Hepatic stellate cell (primary cell): ENCODE results near the gene MYH15.

ENCODE experiments used
- DNase-seq: peaks from one replicate; pipeline ENCODE4 v3.0.0; 2011; ENCODE audit warnings: low spot score

Gene MYH15

DNA sequence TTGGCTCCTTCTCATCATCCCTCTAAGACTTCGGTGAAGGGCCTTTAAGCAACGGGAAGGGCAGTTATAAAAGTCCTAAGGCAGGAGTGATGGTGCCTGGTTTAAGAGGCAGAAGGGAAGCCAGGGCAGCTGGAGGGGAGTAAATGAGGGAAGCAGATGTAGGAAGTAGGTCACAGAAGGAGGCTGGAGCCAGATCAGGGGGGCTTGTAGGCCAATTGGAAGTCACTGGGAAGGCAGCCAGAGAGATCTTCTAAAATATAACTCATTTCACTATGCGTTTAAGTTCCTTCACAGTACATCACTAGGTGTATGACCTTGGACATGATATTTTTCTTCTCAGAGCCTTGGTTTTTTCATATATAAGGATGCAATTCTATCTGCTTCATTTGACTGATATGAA, 94.7 kb downstream of the MYH15 start:
- DNase-seq, result no peak

DNA sequence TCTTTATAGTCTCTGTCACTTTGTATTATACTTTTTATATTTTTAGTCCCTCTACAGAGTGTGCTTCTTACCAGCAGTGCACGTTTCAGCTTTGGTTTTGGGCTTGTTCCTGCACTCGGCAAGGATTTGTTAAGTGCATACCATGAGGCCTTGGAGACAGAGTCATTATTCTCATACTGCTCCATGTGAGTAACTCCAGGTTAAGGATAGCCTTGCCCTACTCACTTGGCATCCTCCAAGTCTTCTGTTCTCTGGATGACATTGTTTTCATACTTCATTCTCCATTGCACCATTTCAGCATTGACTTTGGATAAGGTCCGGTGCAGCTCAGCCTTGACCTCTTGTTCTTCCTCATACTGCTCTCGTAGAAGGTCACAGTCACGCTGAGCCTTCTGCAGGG, 96.4 kb downstream of the MYH15 start:
- no peak for DNase-seq

DNA sequence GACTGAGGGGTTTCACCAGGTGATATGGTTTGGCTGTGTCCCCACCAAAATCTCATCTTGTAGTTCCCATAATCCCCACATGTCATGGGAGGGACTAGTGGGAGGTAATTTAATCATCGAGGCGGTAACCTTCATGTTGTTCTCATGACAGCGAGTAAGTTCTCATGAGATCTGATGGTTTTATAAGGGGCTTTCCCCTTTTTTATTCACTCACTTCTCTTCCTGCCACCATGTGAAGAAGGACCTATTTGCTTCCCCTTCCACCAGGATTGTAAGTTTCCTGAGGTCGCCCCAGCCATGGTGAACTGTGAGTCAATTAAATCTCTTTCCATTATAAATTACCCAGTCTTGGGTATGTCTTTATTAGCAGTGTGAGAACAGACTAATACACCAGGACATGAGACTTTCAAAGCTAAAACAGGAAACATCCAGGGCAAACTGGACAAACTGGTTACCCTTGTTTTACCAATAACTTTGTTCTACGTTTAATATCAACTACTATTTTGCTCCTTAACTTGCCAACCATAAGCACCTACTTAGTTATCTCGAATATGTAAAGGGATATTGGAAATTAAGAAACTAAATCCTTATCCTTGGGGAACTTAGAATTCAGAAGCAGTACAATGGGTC, 98.2 kb downstream of the MYH15 start:
- DNase-seq, result no peak

DNA sequence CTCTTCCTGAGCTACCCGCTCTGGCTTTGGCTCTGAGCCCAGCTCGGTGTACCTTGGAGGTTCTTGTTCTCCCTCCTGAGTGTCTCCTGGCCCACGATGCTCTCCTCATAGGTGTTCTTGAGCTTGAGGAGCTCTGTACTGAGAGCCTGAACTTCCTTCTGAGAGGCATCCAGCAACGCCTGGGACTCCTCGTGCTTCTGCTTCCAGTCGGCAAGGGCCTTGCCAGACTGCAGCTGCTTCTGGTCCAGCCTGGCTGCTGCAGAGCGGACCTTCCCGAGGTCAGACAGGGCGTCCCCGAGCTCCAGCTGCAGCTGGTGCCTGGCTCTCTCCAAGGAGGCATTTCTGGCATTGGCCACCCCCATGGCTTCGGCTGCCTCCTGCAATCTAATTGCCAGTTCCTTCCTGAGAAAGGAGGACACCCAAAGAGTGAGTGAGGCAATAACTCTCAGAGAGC, 99.8 kb downstream of the MYH15 start:
- no peak for DNase-seq

DNA sequence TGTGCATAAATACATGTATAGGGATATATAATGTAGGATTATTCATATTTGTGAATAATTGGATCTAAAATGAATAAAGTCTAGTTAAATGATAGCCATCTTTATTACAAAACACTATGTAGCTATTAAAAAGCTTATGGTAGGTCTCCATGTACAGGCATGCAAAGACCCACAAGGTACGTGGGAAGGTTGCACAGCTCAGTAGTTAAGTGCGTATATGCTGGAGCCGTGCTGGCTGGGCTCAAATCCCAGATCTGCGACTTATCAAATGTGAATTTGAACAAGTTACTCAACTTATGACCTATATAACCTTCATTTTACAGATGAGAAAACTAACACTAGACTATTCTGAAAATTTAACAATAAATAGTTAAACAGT, 100.6 kb downstream of the MYH15 start:
- no peak for DNase-seq

DNA sequence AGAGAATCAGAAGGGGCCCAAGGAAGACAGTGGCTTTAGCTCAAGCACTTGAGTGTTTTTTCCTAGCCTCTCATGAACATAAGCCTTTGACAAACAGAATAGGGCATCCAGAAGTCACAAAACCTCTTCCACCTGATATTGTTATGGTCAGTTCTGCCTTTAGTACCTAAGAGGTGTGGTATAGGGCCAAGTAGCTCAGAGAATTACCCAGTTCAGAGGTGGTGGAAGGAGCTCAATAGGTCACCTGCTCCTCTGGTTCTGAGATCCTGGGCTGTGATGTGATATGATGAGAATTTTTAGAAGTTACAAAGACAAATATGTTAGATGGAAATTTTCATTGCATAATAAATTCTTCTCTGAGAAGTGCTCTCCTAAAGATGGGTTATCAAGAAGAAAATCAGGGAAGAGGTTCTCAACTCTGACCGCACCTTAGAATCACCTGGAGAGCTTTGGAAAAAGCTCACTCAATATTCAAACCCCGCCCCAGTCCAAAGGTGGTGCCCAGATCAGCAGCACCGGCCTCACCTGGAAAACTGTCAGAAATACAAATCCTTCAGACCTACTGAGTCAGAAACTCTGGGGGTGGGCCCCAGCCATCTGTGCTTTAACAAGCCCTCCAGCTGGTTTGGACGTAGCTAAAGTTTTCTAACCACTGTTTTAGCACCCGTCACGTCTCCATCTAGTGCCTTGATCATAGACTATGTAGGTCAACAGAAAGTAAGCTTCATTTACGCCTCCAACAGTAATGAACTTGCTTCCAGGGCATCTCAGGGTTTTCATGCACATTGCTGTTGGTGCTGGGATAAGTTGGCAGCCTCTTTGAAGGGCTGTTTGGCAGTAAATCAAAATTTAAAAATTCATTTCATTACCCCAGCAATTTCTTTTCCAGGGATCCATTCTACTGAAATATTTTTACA, 101.3 kb downstream of the MYH15 start:
- no peak for DNase-seq

DNA sequence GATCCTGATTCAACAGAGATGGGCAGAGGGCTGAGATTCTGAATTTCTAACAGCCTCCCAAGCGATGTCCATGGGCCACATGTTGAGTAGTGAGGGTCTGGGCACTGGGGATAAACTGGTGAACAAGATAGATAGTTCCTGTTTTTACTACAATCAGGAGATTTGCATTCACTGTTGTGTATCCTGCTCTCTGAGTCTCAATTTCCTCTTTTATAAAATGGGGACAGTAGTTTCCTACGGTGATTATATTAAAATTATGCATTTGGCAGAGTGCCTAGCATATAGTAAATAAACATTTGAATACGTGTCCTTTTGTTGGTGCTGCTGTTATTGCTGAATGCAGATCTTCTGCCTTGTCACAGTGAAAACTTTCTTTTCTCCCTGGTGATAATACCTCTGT, 102.5 kb downstream of the MYH15 start:
- DNase-seq, result no peak

DNA sequence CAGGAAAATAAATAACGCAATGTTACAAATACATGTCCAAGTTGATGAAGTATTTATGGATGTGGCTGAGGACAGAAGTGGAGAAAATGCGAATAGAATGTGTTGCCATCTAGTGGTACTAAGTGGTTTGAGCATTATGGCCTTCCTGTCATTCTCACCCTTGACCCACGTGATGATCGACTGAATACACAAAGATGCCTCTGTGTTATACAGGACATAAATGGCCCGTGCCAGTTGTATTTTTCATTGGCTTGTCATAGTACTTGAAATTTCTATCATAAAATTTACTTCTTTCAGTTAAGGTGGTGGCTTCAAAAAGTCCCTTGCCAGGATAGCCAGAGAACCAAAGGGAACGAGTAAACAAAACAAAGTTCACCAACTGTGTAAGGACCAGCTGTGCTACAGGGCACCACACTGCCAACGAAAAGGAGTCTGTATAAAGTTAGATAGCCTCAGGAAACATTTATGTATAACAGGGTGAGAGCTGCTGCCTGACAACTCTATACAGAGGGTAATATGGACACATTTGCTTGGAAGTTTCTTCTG, 103.7 kb downstream of the MYH15 start:
- DNase-seq, result peak; percentile 19

DNA sequence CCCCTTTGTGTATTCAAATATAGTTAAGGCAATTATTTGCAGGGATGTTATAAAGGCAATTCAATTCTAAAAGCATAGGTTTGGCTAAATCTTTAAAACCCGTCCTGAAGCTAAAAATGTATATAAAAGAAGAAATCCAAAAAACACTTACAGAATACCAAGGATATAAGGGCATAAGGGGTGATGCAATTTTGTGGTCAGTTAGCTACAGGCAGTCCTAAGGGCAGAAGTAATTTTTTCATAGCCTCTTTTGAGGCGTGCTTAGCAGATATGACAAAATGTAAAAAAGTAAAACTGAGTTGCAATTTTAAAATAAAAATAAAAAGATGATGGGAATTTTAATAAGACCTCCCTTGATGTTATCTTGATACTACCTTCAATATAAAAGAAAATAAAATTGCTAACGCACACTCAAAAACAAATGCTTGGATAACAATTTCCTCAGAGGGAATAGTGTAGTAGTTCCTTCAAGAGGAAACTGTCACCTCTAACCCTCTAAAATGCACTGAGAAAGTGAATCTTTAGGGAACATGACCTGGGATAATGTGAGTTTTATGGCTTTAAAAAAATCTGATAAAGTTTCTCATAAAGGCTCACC, 104.2 kb downstream of the MYH15 start:
- DNase-seq, result no peak

DNA sequence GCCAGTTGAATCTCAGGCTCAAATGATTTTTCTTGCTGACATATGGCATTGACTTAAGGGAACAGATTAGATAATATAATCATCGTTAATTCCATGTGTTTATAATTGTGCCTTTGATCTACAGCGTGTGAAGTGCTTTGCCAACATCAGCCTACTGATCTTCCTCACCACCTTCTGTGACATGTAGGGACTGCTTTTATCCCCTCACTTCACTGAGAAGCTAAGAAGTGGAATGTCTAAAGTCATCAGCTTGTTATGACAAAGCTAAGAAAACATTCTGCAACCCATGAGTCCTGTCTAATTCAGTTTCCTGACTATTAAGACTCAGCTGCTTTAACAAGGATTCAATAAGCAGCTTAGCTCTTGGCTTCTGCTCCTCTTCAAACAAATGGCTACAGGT, 106.0 kb downstream of the MYH15 start:
- peak; percentile 15 for DNase-seq

DNA sequence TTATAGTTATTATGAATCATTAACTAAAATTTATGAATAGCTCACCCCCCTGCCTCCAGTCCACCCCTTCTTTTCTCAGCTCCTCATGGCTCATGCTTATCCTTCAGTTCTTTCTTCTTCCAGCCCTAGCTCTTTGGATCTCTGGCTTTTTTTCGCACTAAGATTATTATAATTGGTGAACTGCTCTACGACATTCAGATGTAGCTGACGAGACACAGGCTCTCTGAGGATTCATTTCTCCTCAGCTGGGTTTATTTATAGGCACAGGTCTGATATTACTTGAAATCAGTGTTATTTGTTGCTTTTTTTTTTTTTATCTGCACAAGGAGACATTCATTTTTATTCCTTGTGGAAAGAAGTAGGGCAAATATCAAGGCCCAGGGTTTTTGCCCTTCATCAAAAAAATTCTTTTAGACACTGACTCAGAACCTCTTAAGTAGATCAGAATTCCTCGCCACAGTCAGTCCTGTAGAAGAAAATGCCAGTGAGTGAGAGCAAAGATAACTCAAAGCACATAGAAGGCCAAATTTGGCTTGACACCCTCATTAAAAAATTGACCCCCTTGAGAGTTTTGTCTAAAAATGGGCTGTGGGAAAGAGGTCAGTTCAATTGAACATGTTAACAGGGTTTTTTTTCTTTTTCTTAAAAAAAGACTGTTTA, 106.6 kb downstream of the MYH15 start:
- no peak for DNase-seq

DNA sequence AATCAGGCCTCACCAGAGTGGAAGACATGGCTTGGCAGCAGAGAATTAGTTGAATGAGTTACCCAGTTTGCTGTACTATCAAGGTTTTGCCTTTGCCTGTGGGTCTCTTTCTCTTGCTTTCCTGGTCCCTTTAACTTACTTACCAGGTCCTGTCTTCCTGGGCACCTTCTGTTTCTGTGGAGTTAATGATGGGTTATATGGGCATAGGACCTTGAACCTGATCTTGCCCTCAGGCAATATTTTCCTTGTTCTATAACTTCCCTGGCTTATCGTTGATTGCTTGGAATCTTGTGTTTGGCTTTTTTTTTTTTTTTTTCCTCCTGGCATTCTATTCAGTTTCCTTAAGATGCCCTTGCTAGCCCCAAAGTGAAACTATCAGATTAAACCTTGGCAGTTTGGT, 107.2 kb downstream of the MYH15 start:
- DNase-seq, result no peak

DNA sequence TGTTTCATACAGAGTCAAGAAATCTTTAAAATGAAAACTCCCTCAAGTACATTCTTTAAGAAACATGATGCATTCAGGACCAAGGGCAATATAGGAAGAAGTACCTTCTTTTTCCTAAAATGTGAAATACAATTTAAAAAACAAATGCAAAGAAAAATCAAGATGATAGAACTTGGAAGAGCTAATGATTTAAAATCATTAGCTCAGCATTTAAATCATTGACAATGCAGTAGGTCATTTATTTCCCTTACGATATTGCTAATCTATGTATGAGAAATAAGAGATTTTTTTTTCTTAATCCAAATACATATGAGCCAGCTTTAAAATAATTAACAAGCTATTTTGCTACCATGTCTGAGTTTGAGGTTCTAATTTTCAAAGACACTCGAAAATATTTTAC, 108.6 kb downstream of the MYH15 start:
- DNase-seq, result no peak

DNA sequence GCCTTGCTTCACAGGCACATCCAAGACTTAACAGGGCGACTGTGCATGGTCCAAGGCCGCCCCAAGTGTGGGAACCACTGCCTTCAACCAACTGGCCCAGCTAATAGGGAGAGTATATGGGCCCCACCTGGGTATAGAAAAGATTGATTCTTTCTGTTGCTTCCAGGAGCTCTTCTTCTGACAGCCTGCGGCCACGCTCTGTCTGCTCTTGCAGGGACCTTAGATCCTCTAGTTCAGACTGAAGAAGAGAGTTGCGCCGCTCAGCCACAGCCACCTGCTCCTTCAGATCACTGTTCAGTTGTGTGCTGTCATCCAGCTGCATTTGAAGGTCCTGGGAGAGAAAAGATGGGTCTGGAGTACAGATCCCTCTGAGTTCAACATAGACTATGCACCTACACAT, 111.9 kb downstream of the MYH15 start:
- DNase-seq, result no peak

DNA sequence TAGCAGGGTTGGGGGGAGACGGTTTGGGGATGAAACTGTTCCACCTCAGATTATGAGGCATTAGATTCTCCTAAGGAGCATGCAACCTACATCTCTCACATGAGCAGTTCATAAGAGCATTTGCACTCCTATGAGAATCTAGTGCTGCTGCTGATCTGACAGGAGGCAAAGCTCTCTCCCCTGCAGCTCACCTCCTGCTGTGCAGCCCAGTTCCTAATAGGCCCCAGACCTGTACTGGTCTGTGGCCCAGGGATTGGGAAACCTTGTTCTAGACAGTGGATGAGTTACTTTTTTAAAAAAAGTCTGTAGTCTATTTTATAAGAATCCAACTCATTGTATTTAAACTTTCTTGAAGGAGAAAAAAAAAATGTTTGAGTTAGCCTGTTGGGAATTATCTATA, 114.1 kb downstream of the MYH15 start:
- DNase-seq, result no peak

DNA sequence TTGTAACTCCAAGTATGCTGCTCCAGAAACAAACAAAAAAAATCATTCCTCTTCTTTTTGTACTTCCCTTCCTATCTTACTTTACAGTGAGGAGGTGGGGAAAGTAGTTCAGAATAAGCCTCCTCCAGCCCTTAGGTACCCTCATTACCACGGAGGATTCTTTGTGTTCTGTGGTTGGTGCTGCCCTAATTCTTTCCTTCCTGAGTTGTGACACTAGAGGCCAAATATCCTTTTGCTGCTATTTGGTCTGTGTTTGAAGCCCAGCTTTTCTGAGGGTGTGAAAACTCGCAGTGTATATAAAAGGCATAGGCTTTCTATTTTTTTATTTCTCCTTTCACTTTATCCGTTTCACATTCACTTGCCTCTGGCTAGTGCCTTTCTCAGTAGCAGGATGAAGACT, 115.8 kb downstream of the MYH15 start:
- no peak for DNase-seq

DNA sequence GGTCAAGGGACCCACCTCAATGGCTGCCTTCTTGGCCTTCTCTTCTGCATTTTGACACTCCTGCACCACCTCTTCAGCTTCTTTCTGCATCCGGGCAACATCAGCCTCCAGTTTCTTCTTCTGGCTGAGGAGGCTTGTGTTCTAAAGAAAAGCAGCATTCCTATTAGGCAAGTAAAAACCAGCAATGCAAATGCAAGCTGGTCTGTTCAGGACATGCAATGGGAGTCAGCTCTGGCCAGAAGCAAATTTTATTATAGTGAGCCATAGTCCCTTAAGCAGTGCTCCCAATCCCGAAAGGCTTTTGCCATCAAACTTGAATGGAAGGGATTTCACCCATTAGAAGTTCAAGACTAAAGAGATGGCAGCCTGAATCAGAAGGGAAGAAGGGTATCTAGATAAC, 116.4 kb downstream of the MYH15 start:
- DNase-seq, result no peak

DNA sequence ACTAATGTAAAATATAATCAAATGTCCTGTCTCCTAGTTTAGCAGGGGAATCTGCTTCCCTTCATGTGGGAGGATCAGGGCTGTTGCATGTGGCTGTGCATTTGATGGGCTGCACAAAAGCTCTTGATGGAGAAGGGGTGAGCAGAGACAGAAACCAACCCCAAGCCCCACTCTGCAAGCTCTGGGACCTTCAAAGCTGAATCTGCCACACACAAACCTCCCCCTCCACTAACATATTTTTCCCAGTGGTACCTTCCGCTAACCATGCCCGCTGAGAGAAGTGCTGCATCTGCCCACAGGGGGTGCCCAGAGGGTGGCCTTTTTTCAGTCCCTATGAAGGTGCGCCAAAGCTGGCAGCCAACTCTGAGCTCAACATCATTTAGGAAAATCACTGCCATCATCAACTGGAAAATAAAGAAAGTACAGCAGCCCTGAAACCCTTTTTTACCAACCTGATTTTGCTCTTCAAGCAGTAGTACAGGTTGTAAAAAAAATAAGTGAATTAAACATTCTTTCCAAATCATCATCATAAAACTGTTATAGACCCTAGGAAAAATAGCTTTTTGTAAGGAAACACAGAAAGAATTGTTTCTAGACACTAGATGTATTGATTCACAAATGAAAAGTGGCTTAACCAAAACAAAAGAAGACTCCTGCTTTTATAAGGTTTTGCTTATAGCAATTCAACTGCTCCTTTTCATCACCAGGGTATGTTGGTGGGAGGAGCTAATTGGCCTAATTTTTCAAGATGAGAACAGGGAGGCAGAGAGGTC, 117.1 kb downstream of the MYH15 start:
- no peak for DNase-seq

DNA sequence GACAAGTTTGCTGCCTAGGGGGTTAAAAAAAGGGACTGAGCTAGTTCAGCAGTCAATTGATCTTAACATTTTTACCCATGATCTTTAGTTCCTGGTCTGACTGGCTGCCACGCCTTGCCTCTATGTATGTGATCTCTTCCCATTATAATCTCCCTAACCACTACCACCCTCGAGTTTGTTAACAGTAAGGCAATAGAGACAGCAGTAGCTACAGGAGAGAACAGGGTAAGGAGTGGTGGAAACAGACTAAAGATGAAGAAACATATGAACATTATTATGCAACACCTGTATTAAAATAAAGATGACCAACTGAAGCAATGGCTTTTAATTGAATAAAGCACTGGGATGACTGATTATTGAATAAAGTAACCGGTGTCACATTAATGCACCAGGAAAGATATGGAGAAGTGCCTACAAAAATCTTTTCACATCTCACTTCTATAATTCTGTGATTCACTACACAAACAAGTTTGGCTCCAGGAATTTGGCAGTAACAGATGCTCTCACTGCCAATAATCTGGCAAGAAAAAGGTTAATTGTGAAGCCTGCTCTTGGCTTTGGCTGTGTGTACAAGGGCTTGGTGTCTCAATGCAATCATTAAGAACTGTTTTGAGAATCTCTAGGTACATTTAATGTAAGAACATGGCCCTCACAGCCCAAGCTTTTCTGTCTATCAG, 118.3 kb downstream of the MYH15 start:
- DNase-seq, result no peak

DNA sequence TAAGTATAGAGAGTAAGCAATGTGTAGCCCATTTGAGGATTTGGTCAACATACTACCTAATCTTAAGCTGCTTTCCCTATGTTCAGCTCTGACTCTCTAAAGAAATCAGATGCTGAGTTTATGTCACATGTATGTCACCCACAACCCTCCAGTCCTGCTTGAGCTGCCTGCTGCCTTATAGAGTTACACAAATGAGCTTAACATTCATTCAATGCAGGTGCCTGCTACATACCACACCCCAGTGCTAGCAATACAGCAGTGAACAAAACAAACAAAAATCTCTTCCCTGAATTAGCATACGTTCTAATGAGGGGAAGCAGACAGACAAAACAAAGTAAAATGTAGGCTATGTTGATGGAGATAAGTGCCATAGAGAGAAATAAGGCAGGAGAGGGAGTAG, 121.0 kb downstream of the MYH15 start:
- DNase-seq, result no peak
